ENCODE results near the gene RELCH.

The RELCH gene

GRCh38 chr18:62152844-62153243, 34.2 kb upstream of the RELCH start:
- no peaks in the 10 kb centered on the region for H3K27me3 ChIP-seq (replicated peaks; ENCODE audit: insufficient read depth, low read length)
- H3K79me2 ChIP-seq (ENCODE audit: low read length): no peaks in the 10 kb centered on the region
- TF ChIP-seq EZH2 (optimal IDR thresholded peaks at IDR 0.05; ENCODE audit: low read depth, low read length): no peak
- no peak for TF ChIP-seq EZH2phosphoT487 (IDR thresholded peaks at IDR 0.05; ENCODE audit: low read length)
- TF ChIP-seq CTCF (IDR thresholded peaks at IDR 0.05; ENCODE audit: low read length): no peak
- H3K9me3 ChIP-seq (replicated peaks; ENCODE audit: insufficient read depth, low read length): no peaks in the 10 kb centered on the region
- no peak overlapping the region for H3K27ac ChIP-seq (ENCODE audit: low read length)
- H2AFZ ChIP-seq (ENCODE audit: low read length): no peak overlapping the region
- no peaks in the 10 kb centered on the region for H3F3A ChIP-seq (ENCODE audit: insufficient read depth, low read length)
- no peak overlapping the region for H3K9ac ChIP-seq (ENCODE audit: low read length)
- no peaks in the 10 kb centered on the region for H3K4me1 ChIP-seq (ENCODE audit: low read length)
- no peak overlapping the region for H3K4me3 ChIP-seq (ENCODE audit: low read length)
- no peak overlapping the region for H3K4me2 ChIP-seq (ENCODE audit: low read depth, low read length)
- no peak for DNase-seq
- H3K36me3 ChIP-seq (replicated peaks; ENCODE audit: insufficient read depth, low read length): no peaks in the 10 kb centered on the region
- H4K20me1 ChIP-seq (ENCODE audit: insufficient read depth, low read length): no peaks in the 10 kb centered on the region
- H3K9me2 ChIP-seq (replicated peaks; ENCODE audit: insufficient read depth, low read length): no peaks in the 10 kb centered on the region

DNA sequence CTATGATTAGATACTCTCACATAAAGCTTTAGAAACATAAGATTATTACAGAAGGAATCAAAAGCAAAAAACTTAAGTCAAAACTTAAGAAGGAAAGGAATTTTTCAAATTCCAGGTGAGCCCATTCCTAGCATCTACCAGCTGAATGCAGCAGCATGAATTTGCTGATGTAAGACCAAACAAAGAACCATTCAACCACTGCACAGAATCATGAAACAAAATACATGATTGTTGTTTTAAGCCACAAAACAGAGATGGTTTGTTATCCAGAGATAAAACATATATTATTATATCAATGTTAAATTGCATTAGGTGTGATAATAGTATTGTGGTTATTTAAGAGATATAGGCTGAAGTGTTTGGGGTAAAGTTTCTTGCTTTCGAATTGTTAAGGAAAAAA, 29.2 kb upstream of the RELCH start:
- no peaks in the 10 kb centered on the region for H3K79me2 ChIP-seq (ENCODE audit: low read length)
- H3K4me2 ChIP-seq (ENCODE audit: low read depth, low read length): no peak overlapping the region
- H3F3A ChIP-seq (ENCODE audit: insufficient read depth, low read length): no peaks in the 10 kb centered on the region

GRCh38 chr18:62164310-62164709, 22.7 kb upstream of the RELCH start:
- Histone ChIP-seq H3K79me2 (ENCODE audit: low read length) (no peaks in the 10 kb centered on the region), H3K4me2 (ENCODE audit: low read depth, low read length) (no peak overlapping the region), H3K4me3 (ENCODE audit: low read length) (no peak overlapping the region), H3K9me2 (replicated peaks; ENCODE audit: insufficient read depth, low read length) (no peaks in the 10 kb centered on the region), H3K9me3 (replicated peaks; ENCODE audit: insufficient read depth, low read length) (no peaks in the 10 kb centered on the region), H4K20me1 (ENCODE audit: insufficient read depth, low read length) (no peaks in the 10 kb centered on the region), H2AFZ (ENCODE audit: low read length) (no peak overlapping the region), H3K27ac (ENCODE audit: low read length) (no peak overlapping the region), H3K4me1 (ENCODE audit: low read length) (no peaks in the 10 kb centered on the region), H3K27me3 (replicated peaks; ENCODE audit: insufficient read depth, low read length) (no peaks in the 10 kb centered on the region), H3F3A (ENCODE audit: insufficient read depth, low read length) (no peaks in the 10 kb centered on the region), H3K9ac (ENCODE audit: low read length) (no peak overlapping the region), H3K36me3 (replicated peaks; ENCODE audit: insufficient read depth, low read length) (no peaks in the 10 kb centered on the region)
- TF ChIP-seq EZH2 (optimal IDR thresholded peaks at IDR 0.05; ENCODE audit: low read depth, low read length) (no peak), EZH2phosphoT487 (IDR thresholded peaks at IDR 0.05; ENCODE audit: low read length) (no peak), CTCF (IDR thresholded peaks at IDR 0.05; ENCODE audit: low read length) (no peak)
- no peak for DNase-seq

More for the DNA sequence above, 29.2 kb upstream of the RELCH start:
- H3K27me3 ChIP-seq (replicated peaks; ENCODE audit: insufficient read depth, low read length): no peaks in the 10 kb centered on the region
- no peaks in the 10 kb centered on the region for H4K20me1 ChIP-seq (ENCODE audit: insufficient read depth, low read length)
- H3K4me3 ChIP-seq (ENCODE audit: low read length): no peak overlapping the region
- H3K9me2 ChIP-seq (replicated peaks; ENCODE audit: insufficient read depth, low read length): no peaks in the 10 kb centered on the region
- TF ChIP-seq EZH2 (optimal IDR thresholded peaks at IDR 0.05; ENCODE audit: low read depth, low read length) (no peak), EZH2phosphoT487 (IDR thresholded peaks at IDR 0.05; ENCODE audit: low read length) (no peak), CTCF (IDR thresholded peaks at IDR 0.05; ENCODE audit: low read length) (no peak)
- H3K36me3 ChIP-seq (replicated peaks; ENCODE audit: insufficient read depth, low read length): no peaks in the 10 kb centered on the region
- no peaks in the 10 kb centered on the region for H3K4me1 ChIP-seq (ENCODE audit: low read length)
- H3K9ac ChIP-seq (ENCODE audit: low read length): no peak overlapping the region
- no peak overlapping the region for H2AFZ ChIP-seq (ENCODE audit: low read length)
- no peak for DNase-seq
- H3K9me3 ChIP-seq (replicated peaks; ENCODE audit: insufficient read depth, low read length): no peaks in the 10 kb centered on the region
- H3K27ac ChIP-seq (ENCODE audit: low read length): no peak overlapping the region
